GM21737 (cell line): Measurements from ENCODE around the gene DUSP15.
"Not testable (repeated sequence)": the region's sequence is repeated elsewhere in the genome, so short reads cannot be mapped to it uniquely, and the experiment has no call there.

Experiments used
- ATAC-seq: cut with Tn5 transposase; IDR thresholded peaks from one replicate; pipeline ENCODE4 v1.9.1; 2021; ENCODE audit warnings: mild to moderate bottlenecking, moderate library complexity; ENCODE audit not compliant: unreplicated experiment

DUSP15 gene

GRCh38 chr20:31869942-31870725, at the start of gene DUSP15, which contains the start of gene TTLL9:
TSS of gene DUSP15 (minus strand) at chr20:31870527. CDS start at chr20:31870337, 190 bp downstream.
TSS of gene TTLL9 (plus strand) at chr20:31870634. CDS start at chr20:31871127, 493 bp downstream.
- ATAC-seq = no peak

- no peak for ATAC-seq
Measured at GRCh38 chr20:31919410-31920155, 49.3 kb upstream of the DUSP15 start.

DNA sequence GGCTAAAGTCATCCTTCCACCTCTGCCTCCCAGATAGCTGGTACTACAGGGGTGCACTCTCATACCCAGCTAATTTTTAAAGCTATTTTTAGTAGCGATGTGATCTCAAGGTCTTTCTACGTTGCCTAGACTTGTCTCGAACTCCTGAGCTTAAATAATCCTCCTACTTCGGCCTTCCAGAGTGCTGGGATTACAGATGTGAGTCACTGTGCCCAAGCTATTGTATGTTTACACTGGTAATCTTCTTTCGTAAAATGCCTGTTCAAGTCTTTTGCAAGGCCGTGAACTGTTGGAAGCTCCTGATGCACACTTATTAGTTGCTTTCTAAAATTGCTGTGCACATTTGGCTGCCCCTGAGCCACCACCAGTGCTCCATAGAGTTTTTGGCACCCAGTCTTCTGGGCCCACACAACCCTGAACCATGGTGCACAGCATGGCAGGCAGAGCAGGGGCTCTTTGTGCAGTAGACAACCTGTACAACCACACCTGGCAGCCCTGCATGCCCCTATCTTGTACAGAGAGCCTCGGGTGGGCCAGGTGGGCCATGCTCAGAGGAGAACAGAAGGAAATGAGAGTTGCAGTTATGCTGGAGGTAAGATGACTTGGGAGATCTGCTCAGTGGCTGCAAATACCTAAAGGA, 48.3 kb upstream of the DUSP15 start:
- ATAC-seq = no peak

- ATAC-seq = not testable (repeated sequence)
Measured at GRCh38 chr20:31917962-31918412, 47.7 kb upstream of the DUSP15 start.

DNA sequence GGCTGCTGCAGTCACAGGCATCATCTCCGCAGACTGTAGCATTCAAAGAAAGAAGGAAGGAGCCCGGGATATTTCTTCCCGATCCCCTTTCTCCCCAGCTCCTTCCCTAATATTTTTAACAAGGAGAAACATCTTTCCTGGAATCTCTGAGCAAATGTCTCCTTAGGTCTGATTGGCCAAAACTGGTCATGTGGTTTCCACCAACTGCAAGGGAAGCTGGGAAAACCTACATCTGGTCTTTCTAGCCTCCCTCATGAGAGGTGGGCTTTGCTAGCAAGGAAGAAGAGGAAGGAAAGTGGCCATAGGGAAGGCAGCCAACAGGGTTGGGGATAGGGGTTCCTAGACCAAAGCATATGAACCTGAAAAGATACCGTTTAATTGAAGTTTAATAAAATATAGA, 46.4 kb upstream of the DUSP15 start:
- ATAC-seq = no peak

GRCh38 chr20:31915491-31916280, 45.4 kb upstream of the DUSP15 start:
- no peak for ATAC-seq

- ATAC-seq = no peak
Measured at GRCh38 chr20:31914170-31914569, 43.8 kb upstream of the DUSP15 start.

GRCh38 chr20:31913431-31914157, 43.3 kb upstream of the DUSP15 start:
- ATAC-seq = no peak

DNA sequence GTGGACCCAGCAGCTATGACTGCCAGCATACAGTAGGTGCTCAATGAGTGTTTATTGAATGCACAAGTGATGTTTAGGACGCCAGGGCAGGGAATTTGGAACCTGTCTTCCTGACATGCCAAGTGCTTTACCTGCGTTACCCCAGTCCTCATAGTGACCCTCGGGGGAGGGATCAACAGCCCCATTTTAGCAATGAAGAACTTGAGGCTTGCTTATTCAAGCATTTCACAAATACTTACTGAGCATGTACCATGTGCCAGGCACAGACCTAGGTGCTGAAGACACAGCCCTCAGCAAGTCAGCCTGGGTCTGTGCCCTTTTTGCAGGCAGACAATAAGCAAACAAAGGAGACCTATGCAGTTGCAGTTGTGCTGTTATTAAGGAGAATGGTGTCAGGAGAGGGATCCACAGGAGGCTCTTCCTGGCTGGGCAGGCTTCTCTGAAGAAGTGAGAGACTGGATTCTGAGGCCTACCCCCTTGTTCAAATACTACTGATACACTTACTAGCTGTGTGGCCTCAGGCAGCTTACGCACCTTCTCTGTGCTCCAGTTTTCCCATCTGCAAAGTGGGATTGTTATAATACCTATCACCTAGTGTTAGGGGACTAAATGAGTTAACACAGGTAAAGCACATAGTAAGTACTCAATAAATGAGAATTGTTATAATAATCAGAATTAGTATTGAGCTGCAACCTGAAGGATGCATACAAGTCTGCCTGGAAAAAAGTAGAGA, 39.9 kb upstream of the DUSP15 start:
- no peak for ATAC-seq

DNA sequence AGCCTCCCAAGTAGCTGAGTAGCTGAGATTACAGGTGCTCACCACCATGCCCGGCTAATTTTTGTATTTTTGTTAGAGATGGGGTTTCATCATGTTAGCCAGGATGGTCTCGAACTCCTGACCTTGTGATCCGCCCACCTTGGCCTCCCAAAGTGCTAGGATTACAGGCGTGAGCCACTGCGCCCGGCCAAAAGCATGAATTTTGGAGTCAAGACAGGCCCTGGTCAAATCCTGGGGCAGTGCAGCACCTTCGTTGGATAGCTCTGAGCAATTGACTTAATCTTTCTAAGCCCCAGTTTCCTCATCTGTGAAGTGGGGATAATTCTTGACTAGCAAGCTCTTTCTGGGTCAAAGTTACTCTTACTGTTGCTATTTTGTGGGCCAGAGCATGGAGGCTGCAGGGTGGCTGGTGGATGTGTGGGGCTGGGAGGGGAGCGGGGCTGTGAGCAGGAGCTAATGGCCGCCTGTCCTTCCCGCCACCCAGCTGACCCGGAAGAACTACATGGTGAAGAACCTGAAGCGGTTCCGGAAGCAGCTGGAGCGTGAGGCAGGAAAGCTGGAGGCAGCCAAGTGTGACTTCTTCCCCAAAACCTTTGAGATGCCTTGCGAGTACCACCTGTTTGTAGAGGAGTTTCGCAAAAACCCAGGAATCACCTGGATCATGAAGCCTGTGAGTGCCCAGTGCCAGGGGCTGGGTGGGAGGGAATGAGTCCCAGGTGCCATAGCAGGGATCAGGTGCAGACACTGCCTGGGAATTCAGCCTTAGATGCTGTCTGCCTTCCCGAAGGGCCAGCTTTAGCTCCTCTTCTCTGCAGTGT, 39.1 kb upstream of the DUSP15 start:
- ATAC-seq = no peak

- ATAC-seq = no peak
Measured at GRCh38 chr20:31908424-31908823, 38.1 kb upstream of the DUSP15 start.

DNA sequence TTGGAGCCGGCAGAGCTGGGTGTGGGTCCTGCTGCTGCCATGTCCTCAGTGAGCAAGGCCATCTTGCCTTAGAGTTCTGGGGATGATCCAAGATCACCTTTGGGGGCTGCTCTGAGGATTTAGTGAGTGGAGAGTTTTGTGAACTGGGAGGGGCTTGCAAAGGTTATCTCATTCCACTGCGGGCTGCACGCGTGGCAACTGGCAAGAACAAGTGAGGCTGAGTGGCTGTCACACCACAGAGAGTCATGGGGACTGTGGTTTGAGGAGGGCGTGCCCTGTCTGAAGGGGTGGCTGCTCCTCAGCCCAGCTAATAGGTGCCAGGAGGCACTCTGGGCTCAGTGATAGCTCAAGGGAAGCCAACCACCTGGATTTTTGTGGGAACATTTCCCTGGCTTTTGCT, 37.7 kb upstream of the DUSP15 start:
- ATAC-seq = no peak

- ATAC-seq = no peak
Measured at GRCh38 chr20:31907046-31907445, 36.7 kb upstream of the DUSP15 start.

- no peak for ATAC-seq
Measured at GRCh38 chr20:31906001-31906400, 35.7 kb upstream of the DUSP15 start.

- no peak for ATAC-seq
Measured at GRCh38 chr20:31903627-31904386, 33.5 kb upstream of the DUSP15 start.

DNA sequence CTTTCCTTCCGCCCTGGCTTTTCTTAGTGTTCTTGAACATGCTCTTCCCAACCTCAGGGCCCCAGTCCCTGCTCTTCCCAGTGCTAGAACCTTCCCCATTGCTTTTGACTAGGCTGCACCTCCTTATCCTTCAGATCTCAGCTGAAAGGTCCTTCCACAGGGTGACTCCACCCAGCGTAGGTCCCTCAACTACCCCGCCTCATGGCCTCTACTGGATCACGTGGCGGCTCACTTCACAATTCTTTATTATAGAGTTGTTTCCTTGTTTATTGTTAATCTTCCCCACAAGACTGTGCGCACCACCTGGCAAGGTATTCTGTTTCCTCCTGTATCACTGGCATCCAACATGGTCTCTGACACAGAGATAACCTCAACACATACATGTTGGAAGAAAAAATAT, 31.3 kb upstream of the DUSP15 start:
- no peak for ATAC-seq

GRCh38 chr20:31897541-31897940, 27.2 kb upstream of the DUSP15 start:
- no peak for ATAC-seq

- no peak for ATAC-seq
Measured at GRCh38 chr20:31896049-31896448, 25.7 kb upstream of the DUSP15 start.
